Right atrium auricular region (tissue), 2 donors: ENCODE results near the gene ZNF512B. TPM values are rescaled to one million over a fixed set of nuclear protein-coding genes. Genes with fewer than 3 reads are reported as not detected.
"Not testable (repeated sequence)": the region's sequence is repeated elsewhere in the genome, so short reads cannot be mapped to it uniquely, and the experiment has no call there.

Experiments used
- DNase-seq: peaks from one replicate; pipeline ENCODE4 v3.0.0-alpha.2; 2019; ENCODE audit warnings: low spot score
- H3K27ac ChIP-seq, 2 donors: fragments of 200-600 bp; sonication (generic); 1 replicate in 1 of 2; 2 replicates in 1 of 2; pipeline ENCODE4 v1.5.1; 2016 to 2019
- H3K27me3 ChIP-seq, 2 donors: fragments of 200-600 bp; sonication (generic); one replicate each; pipeline versions ENCODE4 v1.5.1 to v1.6.0; 2017 to 2019
- H3K36me3 ChIP-seq: fragments of 200-600 bp; sonication (generic); one replicate; pipeline ENCODE4 v1.5.1; 2016
- H3K4me1 ChIP-seq, 2 donors: fragments of 200-600 bp; sonication (generic); one replicate each; pipeline versions ENCODE4 v1.5.1 to v1.6.0; 2017 to 2019
- H3K4me3 ChIP-seq, 2 donors: fragments of 200-600 bp; sonication (generic); 1 replicate in 1 of 2; 2 replicates in 1 of 2; pipeline ENCODE4 v1.5.1; 2017 to 2019; ENCODE audit warnings: mild to moderate bottlenecking in 1 of 2, moderate library complexity in 1 of 2
- H3K9me3 ChIP-seq, 2 donors: fragments of 200-600 bp; sonication (generic); one replicate each; pipeline ENCODE4 v1.5.1; 2019
- CTCF ChIP-seq, 2 donors: fragments of 200-600 bp; sonication (generic); IDR thresholded peaks; one replicate each; pipeline ENCODE4 v1.5.1; 2019; ENCODE audit warnings: antibody characterized with exemption in 2 of 2
- total RNA-seq, 2 donors: library from RNA; depleted of rRNA; stranded (reverse); fragments of >200 nt; gene quantifications; one replicate each; pipeline ENCODE4 v1.1.0, GENCODE V29; 2016

The ZNF512B gene
- total RNA-seq, 2 donors from 2014 or later, result 7.0 to 8.3 TPM

- H3K9me3 ChIP-seq, result no peaks in the 10 kb centered on the region
- peaks cover 37% of the 10 kb centered on the region for H3K36me3 ChIP-seq
- no peak overlapping the region for H3K4me3 ChIP-seq
- H3K4me1 ChIP-seq, result peaks cover 0 to 12% of the 10 kb centered on the region in 2 donors
- no peaks in the 10 kb centered on the region for H3K27me3 ChIP-seq
- no peak for DNase-seq
- no peak for TF ChIP-seq CTCF (IDR thresholded peaks at IDR 0.05)
- no peak overlapping the region for H3K27ac ChIP-seq
Measured at GRCh38 chr20:63961664-63962425, 7.9 kb downstream of the ZNF512B start.

- peaks cover 31% of the 10 kb centered on the region for H3K36me3 ChIP-seq
- not testable (repeated sequence) for H3K27ac ChIP-seq
Measured at GRCh38 chr20:63960654-63961621, 8.8 kb downstream of the ZNF512B start.

GRCh38 chr20:63959699-63960075, 10.0 kb downstream of the ZNF512B start:
- Histone ChIP-seq H3K4me3 (no peak overlapping the region), H3K27me3 (no peaks in the 10 kb centered on the region), H3K27ac (no peak overlapping the region), H3K9me3 (no peaks in the 10 kb centered on the region), H3K36me3 (peaks cover 31% of the 10 kb centered on the region), H3K4me1 (peaks cover 0 to 26% of the 10 kb centered on the region in 2 donors)
- DNase-seq, result no peak
- no peak for TF ChIP-seq CTCF (IDR thresholded peaks at IDR 0.05)

More at GRCh38 chr20:63960654-63961621, 8.8 kb downstream of the ZNF512B start:
- DNase-seq, H3K9me3 ChIP-seq, H3K27me3 ChIP-seq, H3K4me3 ChIP-seq: not testable (repeated sequence)
- H3K4me1 ChIP-seq, result peaks cover 0 to 16% of the 10 kb centered on the region in 2 donors

- no peak for TF ChIP-seq CTCF (IDR thresholded peaks at IDR 0.05)
- Histone ChIP-seq H3K4me1 (peaks cover 0 to 32% of the 10 kb centered on the region in 2 donors), H3K36me3 (peaks cover 31% of the 10 kb centered on the region), H3K4me3 (no peak overlapping the region), H3K27me3 (no peaks in the 10 kb centered on the region), H3K27ac (no peak overlapping the region), H3K9me3 (no peaks in the 10 kb centered on the region)
- no peak for DNase-seq
Measured at GRCh38 chr20:63958964-63959698, 10.6 kb downstream of the ZNF512B start.

GRCh38 chr20:63958471-63958870, 11.3 kb downstream of the ZNF512B start:
- TF ChIP-seq CTCF (IDR thresholded peaks at IDR 0.05), result no peak
- no peak overlapping the region for H3K27ac ChIP-seq
- peaks cover 0 to 38% of the 10 kb centered on the region in 2 donors for H3K4me1 ChIP-seq
- H3K9me3 ChIP-seq, result no peaks in the 10 kb centered on the region
- H3K27me3 ChIP-seq, result no peaks in the 10 kb centered on the region
- H3K36me3 ChIP-seq, result peaks cover 27% of the 10 kb centered on the region
- DNase-seq, result no peak
- no peak overlapping the region for H3K4me3 ChIP-seq
